KMS-11 (cell line): ENCODE data around the gene ITIH6.
"Not testable (repeated sequence)": the region's sequence is repeated elsewhere in the genome, so short reads cannot be mapped to it uniquely, and the experiment has no call there.

Experiments
- H2AFZ ChIP-seq: fragments of 200-600 bp; sonication (generic); 2 replicates; pipeline ENCODE4 v1.6.1; 2016; ENCODE audit warnings: antibody characterized with exemption, mixed run types, low read depth
- H3K27ac ChIP-seq: fragments of 200-600 bp; sonication (generic); 2 replicates; pipeline ENCODE4 v1.6.1; 2016; ENCODE audit warnings: mild to moderate bottlenecking, mixed run types
- H3K27me3 ChIP-seq: fragments of 200-600 bp; sonication (generic); 2 replicates; pipeline ENCODE4 v1.6.1; 2017; ENCODE audit warnings: mild to moderate bottlenecking, low read depth, mixed run types, moderate library complexity; ENCODE audit not compliant: insufficient read depth
- H3K36me3 ChIP-seq: fragments of 200-600 bp; sonication (generic); 2 replicates; pipeline ENCODE4 v1.6.1; 2017; ENCODE audit warnings: mild to moderate bottlenecking, mixed run types; ENCODE audit not compliant: insufficient read depth
- H3K4me1 ChIP-seq: fragments of 200-600 bp; sonication (generic); 2 replicates; pipeline ENCODE4 v1.6.1; 2016; ENCODE audit warnings: mild to moderate bottlenecking, low read depth, mixed run types; ENCODE audit not compliant: poor library complexity, severe bottlenecking
- H3K4me2 ChIP-seq: fragments of 200-600 bp; sonication (generic); 2 replicates; pipeline ENCODE4 v1.7.0; 2016; ENCODE audit warnings: mild to moderate bottlenecking, mixed run types
- H3K4me3 ChIP-seq: fragments of 200-600 bp; sonication (generic); IDR thresholded peaks from 2 replicates; pipeline ENCODE4 v1.6.1; 2017; ENCODE audit warnings: low read depth, low read length, mixed read lengths; ENCODE audit not compliant: insufficient read depth
- H3K79me2 ChIP-seq: fragments of 200-600 bp; sonication (generic); 2 replicates; pipeline ENCODE4 v1.6.1; 2016; ENCODE audit warnings: low read depth, mixed run types; ENCODE audit not compliant: insufficient read depth
- H3K9ac ChIP-seq: fragments of 200-600 bp; sonication (generic); 2 replicates; pipeline ENCODE4 v1.6.1; 2016; ENCODE audit warnings: mild to moderate bottlenecking, mixed run types
- H4K20me1 ChIP-seq: fragments of 200-600 bp; sonication (generic); 2 replicates; pipeline ENCODE4 v1.6.1; 2016; ENCODE audit warnings: mild to moderate bottlenecking, mixed run types; ENCODE audit not compliant: insufficient read depth
- TF ChIP-seq, protein P1 (sequence below): fragments of 200-600 bp; sonication (generic); conservative IDR thresholded peaks from 2 replicates; pipeline ENCODE4 v1.6.1; 2017; ENCODE audit warnings: low read depth, mild to moderate bottlenecking, antibody characterized with exemption, low read length, moderate library complexity, mixed read lengths

Gene ITIH6

DNA sequence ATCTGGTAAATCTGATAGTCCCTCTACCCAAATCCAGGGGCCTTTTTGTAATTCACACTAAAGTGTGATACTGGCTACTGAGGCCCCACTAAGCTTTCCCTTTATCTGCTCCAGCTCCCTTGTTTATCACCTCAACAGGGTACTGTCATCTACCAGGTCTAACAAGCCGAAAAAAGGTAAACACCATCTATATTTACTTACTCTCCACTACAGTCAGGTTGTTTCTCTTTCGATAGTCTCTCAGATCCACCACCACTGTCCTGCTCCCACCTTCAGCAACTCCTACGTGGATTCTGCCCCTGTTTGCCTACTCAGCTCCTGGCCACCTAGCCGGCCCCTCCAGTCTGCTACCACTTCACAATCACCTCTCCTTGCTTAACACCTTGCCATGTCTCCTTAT lies 3.3 kb downstream of the ITIH6 start:
- Histone ChIP-seq H3K27me3 (no peaks in the 10 kb centered on the region), H2AFZ (no peak overlapping the region), H3K79me2 (no peaks in the 10 kb centered on the region), H3K4me2 (no peak overlapping the region), H3K27ac (no peak overlapping the region), H4K20me1 (no peaks in the 10 kb centered on the region), H3K4me1 (no peaks in the 10 kb centered on the region), H3K4me3 (no peak overlapping the region), H3K9ac (no peak overlapping the region), H3K36me3 (no peaks in the 10 kb centered on the region)
- TF ChIP-seq, protein P1, sequence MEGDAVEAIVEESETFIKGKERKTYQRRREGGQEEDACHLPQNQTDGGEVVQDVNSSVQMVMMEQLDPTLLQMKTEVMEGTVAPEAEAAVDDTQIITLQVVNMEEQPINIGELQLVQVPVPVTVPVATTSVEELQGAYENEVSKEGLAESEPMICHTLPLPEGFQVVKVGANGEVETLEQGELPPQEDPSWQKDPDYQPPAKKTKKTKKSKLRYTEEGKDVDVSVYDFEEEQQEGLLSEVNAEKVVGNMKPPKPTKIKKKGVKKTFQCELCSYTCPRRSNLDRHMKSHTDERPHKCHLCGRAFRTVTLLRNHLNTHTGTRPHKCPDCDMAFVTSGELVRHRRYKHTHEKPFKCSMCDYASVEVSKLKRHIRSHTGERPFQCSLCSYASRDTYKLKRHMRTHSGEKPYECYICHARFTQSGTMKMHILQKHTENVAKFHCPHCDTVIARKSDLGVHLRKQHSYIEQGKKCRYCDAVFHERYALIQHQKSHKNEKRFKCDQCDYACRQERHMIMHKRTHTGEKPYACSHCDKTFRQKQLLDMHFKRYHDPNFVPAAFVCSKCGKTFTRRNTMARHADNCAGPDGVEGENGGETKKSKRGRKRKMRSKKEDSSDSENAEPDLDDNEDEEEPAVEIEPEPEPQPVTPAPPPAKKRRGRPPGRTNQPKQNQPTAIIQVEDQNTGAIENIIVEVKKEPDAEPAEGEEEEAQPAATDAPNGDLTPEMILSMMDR = no peak

DNA sequence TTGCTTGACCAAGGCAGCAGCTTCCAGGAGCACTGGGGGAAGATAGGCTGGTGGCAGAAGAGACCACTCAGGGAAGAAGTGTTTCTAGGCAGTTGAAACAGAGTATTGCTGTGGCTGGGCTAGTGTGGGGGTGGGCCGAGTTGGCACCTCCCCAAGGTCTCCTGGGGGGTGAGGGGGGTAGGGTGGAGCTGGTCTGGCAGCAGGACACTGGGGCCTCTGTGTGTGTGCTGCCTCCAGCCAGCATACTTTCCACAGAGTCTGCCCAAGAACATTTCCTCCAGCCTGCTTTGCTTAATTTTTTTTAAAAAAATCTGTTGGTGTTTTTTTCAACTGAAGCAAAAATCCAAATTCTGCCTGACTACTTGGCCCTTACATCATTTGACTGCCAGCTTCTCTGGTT lies 4.0 kb downstream of the ITIH6 start:
- Histone ChIP-seq H3K36me3 (no peaks in the 10 kb centered on the region), H4K20me1 (no peaks in the 10 kb centered on the region), H3K9ac (no peak overlapping the region), H3K4me3 (no peak overlapping the region), H3K27me3 (no peaks in the 10 kb centered on the region), H3K79me2 (no peaks in the 10 kb centered on the region), H3K27ac (no peak overlapping the region), H3K4me2 (no peak overlapping the region), H3K4me1 (no peaks in the 10 kb centered on the region), H2AFZ (no peak overlapping the region)
- TF ChIP-seq, protein P1 = no peak

DNA sequence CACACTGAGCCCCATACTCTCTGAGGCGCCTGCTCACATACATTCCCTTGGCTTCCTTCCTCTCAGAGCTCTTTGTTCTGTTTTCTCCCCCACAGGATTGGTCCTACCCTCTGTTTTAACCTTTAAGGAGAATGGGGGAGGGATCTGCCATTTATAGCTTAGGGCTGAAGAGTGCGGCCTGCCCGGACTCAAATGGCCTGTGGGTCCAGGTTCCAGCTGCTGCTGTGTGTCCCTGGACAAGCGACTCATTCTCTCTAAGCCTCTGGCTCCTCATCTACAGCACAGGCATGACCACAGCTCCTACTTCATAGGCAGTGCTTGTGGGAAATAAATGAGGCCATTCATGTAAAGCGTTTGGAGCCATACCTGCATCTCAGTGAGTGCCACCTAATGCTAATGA lies 8.7 kb downstream of the ITIH6 start:
- H3K27ac ChIP-seq, H3K4me2 ChIP-seq, H3K4me1 ChIP-seq, H3K79me2 ChIP-seq, H3K36me3 ChIP-seq, H3K9ac ChIP-seq, H3K4me3 ChIP-seq, H4K20me1 ChIP-seq, H3K27me3 ChIP-seq, H2AFZ ChIP-seq: not testable (repeated sequence)

DNA sequence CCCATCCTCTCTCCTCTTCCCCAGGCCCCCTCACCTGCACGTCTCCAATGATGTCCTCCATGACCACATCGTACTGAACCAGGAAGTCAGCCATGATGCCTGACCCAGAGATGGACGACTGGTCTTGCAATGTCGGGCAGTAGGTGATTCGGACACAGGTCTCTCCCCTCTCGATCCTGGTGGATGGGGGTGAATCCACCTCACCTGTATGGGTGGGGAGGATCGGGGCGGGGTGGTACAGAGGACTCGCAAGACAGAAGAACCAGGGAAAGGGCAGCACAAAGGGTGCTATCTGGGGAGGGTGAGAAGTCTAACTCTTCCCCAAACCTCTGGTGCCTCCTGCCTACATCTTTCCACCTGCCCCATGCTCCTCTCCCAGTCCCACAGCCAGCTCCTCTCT lies 9.6 kb downstream of the ITIH6 start:
- Histone ChIP-seq H3K4me3 (no peak overlapping the region), H4K20me1 (no peaks in the 10 kb centered on the region), H3K79me2 (no peaks in the 10 kb centered on the region), H3K27ac (no peak overlapping the region), H3K36me3 (no peaks in the 10 kb centered on the region), H3K9ac (no peak overlapping the region), H3K4me1 (no peaks in the 10 kb centered on the region), H3K27me3 (no peaks in the 10 kb centered on the region), H2AFZ (no peak overlapping the region), H3K4me2 (no peak overlapping the region)
- TF ChIP-seq, protein P1 = no peak

DNA sequence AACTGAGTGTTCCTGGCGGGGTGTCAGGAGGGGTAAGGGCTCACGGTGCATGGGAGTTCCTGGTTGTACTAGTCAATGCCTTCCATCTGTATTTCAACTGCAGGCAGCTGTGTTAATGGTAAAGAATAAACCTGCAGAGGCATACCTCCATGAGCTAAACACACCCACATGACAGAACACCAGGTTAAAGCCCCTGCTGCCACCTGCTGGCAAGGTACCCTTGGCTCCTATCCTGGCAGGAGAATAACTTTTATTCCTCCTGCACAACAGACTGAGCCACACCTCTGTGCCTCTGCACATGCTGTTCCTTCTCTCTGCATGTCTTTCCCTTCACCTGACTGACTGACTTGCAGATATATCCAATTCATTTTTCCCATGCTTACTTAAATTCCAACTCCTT lies 11.1 kb downstream of the ITIH6 start:
- TF ChIP-seq, protein P1 = no peak; the same call in 1 of the 2 replicates
- H3K27me3 ChIP-seq = no peaks in the 10 kb centered on the region

More for the DNA sequence above, 11.1 kb downstream of the ITIH6 start:
- H3K79me2 ChIP-seq = no peaks in the 10 kb centered on the region
- no peak overlapping the region for H3K9ac ChIP-seq
- H2AFZ ChIP-seq = no peak overlapping the region
- no peak overlapping the region for H3K27ac ChIP-seq
- H3K36me3 ChIP-seq = no peaks in the 10 kb centered on the region
- H3K4me2 ChIP-seq = no peak overlapping the region
- no peak overlapping the region for H3K4me3 ChIP-seq
- no peaks in the 10 kb centered on the region for H4K20me1 ChIP-seq
- no peaks in the 10 kb centered on the region for H3K4me1 ChIP-seq
